Frontal cortex (tissue), 4 donors: ENCODE results near the gene FGGY. TPM values are rescaled to one million over a fixed set of nuclear protein-coding genes. Genes with fewer than 3 reads are reported as not detected.
A peak's percentile ranks its signal among the peaks of the same experiment; 100 is the strongest.
"Not testable (repeated sequence)": the region's sequence is repeated elsewhere in the genome, so short reads cannot be mapped to it uniquely, and the experiment has no call there.

ENCODE experiments used
- DNase-seq, 2 donors: peaks; one replicate each; pipeline ENCODE4 v3.0.0; 2012; ENCODE audit warnings: low spot score in 2 of 2
- FAIRE-seq: peaks from 2 replicates; lab custom pipeline; 2012; peaks lifted over from hg19 to GRCh38; lab: Jason Lieb, UNC
- total RNA-seq: library from RNA; depleted of rRNA; stranded (reverse); fragments of >200 nt; gene quantifications from one replicate; pipeline ENCODE4 v1.2.3, GENCODE V29; 2014
- donor health status: control.
- donor health status: control.
- donor health status: control.

FGGY gene
- total RNA-seq, 1 donor from 2014 or later, result 27.3 TPM

- no peak for FAIRE-seq
- DNase-seq, result peak in 1 of 2 donors; percentile 43
Observed at GRCh38 chr1:59730759-59731478, 434.0 kb downstream of the FGGY start.

- DNase-seq (no peak), FAIRE-seq (no peak)
Observed at GRCh38 chr1:59731591-59731990, 434.7 kb downstream of the FGGY start.

GRCh38 chr1:59732214-59732955 is 435.5 kb downstream of the FGGY start:
- DNase-seq, result no peak
- FAIRE-seq, result no peak

- FAIRE-seq (no peak), DNase-seq (no peak)
Observed at GRCh38 chr1:59733443-59734141, 436.7 kb downstream of the FGGY start.

- not testable (repeated sequence) for FAIRE-seq, DNase-seq
Observed at GRCh38 chr1:59735927-59736326, 439.0 kb downstream of the FGGY start.

GRCh38 chr1:59736744-59737143 is 439.9 kb downstream of the FGGY start:
- DNase-seq, result no peak
- no peak for FAIRE-seq

- FAIRE-seq (no peak), DNase-seq (no peak)
Observed at GRCh38 chr1:59737638-59738037, 440.7 kb downstream of the FGGY start.

- no peak for DNase-seq
- FAIRE-seq, result no peak
Observed at GRCh38 chr1:59738152-59738551, 441.3 kb downstream of the FGGY start.

- FAIRE-seq, result no peak
- no peak for DNase-seq
Observed at GRCh38 chr1:59738591-59739015, 441.7 kb downstream of the FGGY start.

- FAIRE-seq (no peak), DNase-seq (no peak)
Observed at GRCh38 chr1:59739111-59739510, 442.2 kb downstream of the FGGY start.

- FAIRE-seq (no peak), DNase-seq (no peak)
Observed at GRCh38 chr1:59742526-59742925, 445.6 kb downstream of the FGGY start.

- FAIRE-seq, result no peak
- no peak for DNase-seq
Observed at GRCh38 chr1:59743324-59744091, 446.6 kb downstream of the FGGY start.

- DNase-seq (no peak), FAIRE-seq (no peak)
Observed at GRCh38 chr1:59747420-59748024, 450.6 kb downstream of the FGGY start.

- no peak for DNase-seq
- FAIRE-seq, result no peak
Observed at GRCh38 chr1:59748123-59748522, 451.2 kb downstream of the FGGY start.

GRCh38 chr1:59750328-59751003 is 453.6 kb downstream of the FGGY start:
- DNase-seq (no peak), FAIRE-seq (no peak)

GRCh38 chr1:59751004-59751395 is 454.1 kb downstream of the FGGY start:
- DNase-seq (no peak), FAIRE-seq (no peak)

GRCh38 chr1:59751801-59752200 is 454.9 kb downstream of the FGGY start:
- no peak for DNase-seq
- FAIRE-seq, result no peak

- DNase-seq, result peak in 1 of 2 donors; percentile 12
- FAIRE-seq, result no peak
Observed at GRCh38 chr1:59752556-59753414, 455.9 kb downstream of the FGGY start.
